Liver (tissue), 9 donors: ENCODE measurements around the gene U2AF1L4. TPM values are rescaled to one million over a fixed set of nuclear protein-coding genes. Genes with fewer than 3 reads are reported as not detected.
"Not testable (repeated sequence)": the region's sequence is repeated elsewhere in the genome, so short reads cannot be mapped to it uniquely, and the experiment has no call there.

Experiments used
- DNase-seq: peaks from one replicate; pipeline ENCODE4 v3.0.0-alpha.2; 2017; ENCODE audit warnings: low spot score
- H3K27ac ChIP-seq, 2 donors: one replicate each; pipeline ENCODE4 v1.7.0; 2013; ENCODE audit warnings: inconsistent platforms in 2 of 2, low read length in 2 of 2, control low read depth in 1 of 2, low read depth in 1 of 2, mild to moderate bottlenecking in 1 of 2
- H3K27me3 ChIP-seq, 4 donors: one replicate each; pipeline versions ENCODE4 v1.6.1 to v1.7.0; 2013; ENCODE audit warnings: low read length in 3 of 4, inconsistent platforms in 1 of 4, mild to moderate bottlenecking in 1 of 4, moderate library complexity in 1 of 4; ENCODE audit not compliant: control insufficient read depth in 4 of 4, insufficient read depth in 4 of 4
- H3K36me3 ChIP-seq, 4 donors: one replicate each; pipeline versions ENCODE4 v1.6.1 to v1.7.0; 2013; ENCODE audit warnings: low read length in 3 of 4, mild to moderate bottlenecking in 3 of 4, low read depth in 1 of 4, moderate library complexity in 1 of 4; ENCODE audit not compliant: control insufficient read depth in 4 of 4, insufficient read depth in 3 of 4
- H3K4me1 ChIP-seq, 4 donors: one replicate each; pipeline versions ENCODE4 v1.6.1 to v1.7.0; 2013; ENCODE audit warnings: low read length in 3 of 4, mild to moderate bottlenecking in 3 of 4, moderate library complexity in 1 of 4; ENCODE audit not compliant: control insufficient read depth in 4 of 4, insufficient read depth in 4 of 4
- H3K4me3 ChIP-seq, 3 donors: one replicate each; pipeline versions ENCODE4 v1.6.1 to v1.7.0; 2013; ENCODE audit warnings: low read length in 3 of 3, control low read depth in 1 of 3, low read depth in 1 of 3, mild to moderate bottlenecking in 1 of 3
- H3K9ac ChIP-seq, 2 donors: one replicate each; pipeline ENCODE4 v1.7.0; 2013; ENCODE audit warnings: low read length in 2 of 2, mild to moderate bottlenecking in 2 of 2, moderate library complexity in 2 of 2, control low read depth in 1 of 2, low read depth in 1 of 2
- H3K9me3 ChIP-seq, 4 donors: one replicate each; pipeline versions ENCODE4 v1.6.1 to v1.7.0; 2013; ENCODE audit warnings: low read length in 3 of 4; ENCODE audit not compliant: control insufficient read depth in 4 of 4
- CTCF ChIP-seq: fragments of 150-350 bp; IDR thresholded peaks from 2 replicates; pipeline ENCODE4 v1.5.1; 2017; ENCODE audit warnings: improper control_type of control experiment, low read depth, low read length; ENCODE audit not compliant: missing input control
- EGR1 ChIP-seq, 2 donors: IDR thresholded peaks; 2 replicates each; pipeline ENCODE4 v1.6.1; 2016 to 2018; ENCODE audit warnings: antibody characterized with exemption in 2 of 2, low read depth in 2 of 2
- FOXA1 ChIP-seq: IDR thresholded peaks from 2 replicates; pipeline ENCODE4 v1.6.1; 2016; ENCODE audit warnings: antibody characterized with exemption
- GABPA ChIP-seq, 2 donors: IDR thresholded peaks in 1 of 2; conservative IDR thresholded peaks in 1 of 2; 2 replicates each; pipeline ENCODE4 v1.6.1; 2016; ENCODE audit warnings: antibody characterized with exemption in 2 of 2, mild to moderate bottlenecking in 1 of 2, moderate library complexity in 1 of 2
- HNF4A ChIP-seq, 2 donors: conservative IDR thresholded peaks; 2 replicates each; pipeline ENCODE4 v1.6.1; 2016; ENCODE audit warnings: antibody characterized with exemption in 2 of 2, mild to moderate bottlenecking in 2 of 2
- HNF4G ChIP-seq: IDR thresholded peaks from 2 replicates; pipeline ENCODE4 v1.6.1; 2016; ENCODE audit warnings: antibody characterized with exemption
- JUND ChIP-seq, 2 donors: IDR thresholded peaks; 2 replicates each; pipeline ENCODE4 v1.6.1; 2016; ENCODE audit warnings: antibody characterized with exemption in 2 of 2
- MAX ChIP-seq: IDR thresholded peaks from 2 replicates; pipeline ENCODE4 v1.6.1; 2016; ENCODE audit warnings: antibody characterized with exemption
- SP1 ChIP-seq: IDR thresholded peaks from 2 replicates; pipeline ENCODE4 v1.6.1; 2018; ENCODE audit warnings: antibody characterized with exemption, mild to moderate bottlenecking
- YY1 ChIP-seq: IDR thresholded peaks from 2 replicates; pipeline ENCODE4 v1.6.1; 2016; ENCODE audit warnings: antibody characterized with exemption, mild to moderate bottlenecking
- ZBTB33 ChIP-seq: IDR thresholded peaks from 2 replicates; pipeline ENCODE4 v1.6.1; 2016; ENCODE audit warnings: antibody characterized with exemption
- WGBS: extraction: QIAGEN DNeasy Blood & Tissue Kit; methylation state at CpG from one replicate; pipeline ENCODE4 v1.1.7; 2013; 5-methylcytosine and 5-hydroxymethylcytosine counted together
- polyA plus RNA-seq, 2 donors: library from polyadenylated mRNA; stranded (reverse) in 1 of 2; unstranded in 1 of 2; fragments of 200-250 nt in 1 of 2; fragments of >200 nt in 1 of 2; fragmentation: Nextera tagmentation in 1 of 2; extraction: Ambion mirVana in 1 of 2; gene quantifications; one replicate each; pipeline versions ENCODE4 v1.2.1 to v1.2.3, GENCODE V29; 2013 to 2015
- total RNA-seq, 2 donors: library from RNA; depleted of rRNA; stranded (reverse); fragments of >200 nt; gene quantifications; one replicate each; pipeline ENCODE4 v1.2.3, GENCODE V29; 2014
- donor health status: healthy.
- donor health status: healthy.
- donor health status: healthy.
- donor health status: healthy.
- donor health status: healthy.

Gene U2AF1L4
- total and polyA plus RNA-seq, 4 donors = 4.5 to 36.5 (median 13.4) TPM

GRCh38 chr19:35773020-35773806 is 28.0 kb upstream of the U2AF1L4 start:
- TF ChIP-seq HNF4A (conservative IDR thresholded peaks at IDR 0.05) = no peak
- no peak for TF ChIP-seq MAX
- TF ChIP-seq SP1 = no peak
- TF ChIP-seq JUND (IDR thresholded peaks at IDR 0.05) = no peak
- TF ChIP-seq YY1 = no peak
- TF ChIP-seq GABPA (IDR thresholded peaks at IDR 0.05 in 1 of 2, conservative IDR thresholded peaks at IDR 0.05 in 1 of 2) = no peak
- TF ChIP-seq EGR1 (IDR thresholded peaks at IDR 0.05; ENCODE audit: low read depth in 2 of 2) = no peak
- TF ChIP-seq HNF4G = no peak
- no peak for TF ChIP-seq CTCF
- H3K36me3 ChIP-seq = no peaks in the 10 kb centered on the region
- no peak for DNase-seq
- H3K27me3 ChIP-seq = no peaks in the 10 kb centered on the region
- no peak overlapping the region for H3K27ac ChIP-seq
- peaks cover 0 to 5% (median 4%) of the 10 kb centered on the region in 4 donors for H3K4me1 ChIP-seq
- no peak overlapping the region for H3K9ac ChIP-seq
- H3K4me3 ChIP-seq = no peak overlapping the region
- 67% methylated on average over 9 of the region's 9 CpGs for WGBS
- H3K9me3 ChIP-seq = no peaks in the 10 kb centered on the region

GRCh38 chr19:35772362-35772761 is 27.1 kb upstream of the U2AF1L4 start:
- not testable (repeated sequence) for DNase-seq, H3K27ac ChIP-seq, H3K9ac ChIP-seq, H3K4me1 ChIP-seq, H3K27me3 ChIP-seq, H3K4me3 ChIP-seq, H3K36me3 ChIP-seq, H3K9me3 ChIP-seq
- WGBS = 95% methylated on average over 5 of the region's 5 CpGs

GRCh38 chr19:35768082-35768421 is 22.8 kb upstream of the U2AF1L4 start:
- WGBS = 89% methylated on average over 15 of the region's 15 CpGs
- H3K27me3 ChIP-seq = no peaks in the 10 kb centered on the region
- no peak overlapping the region for H3K9ac ChIP-seq
- H3K4me3 ChIP-seq = no peak overlapping the region
- peaks cover 3 to 6% (median 5%) of the 10 kb centered on the region in 4 donors for H3K36me3 ChIP-seq
- H3K27ac ChIP-seq = no peak overlapping the region
- TF ChIP-seq GABPA (IDR thresholded peaks at IDR 0.05 in 1 of 2, conservative IDR thresholded peaks at IDR 0.05 in 1 of 2) (no peak), FOXA1 (no peak), HNF4A (conservative IDR thresholded peaks at IDR 0.05) (no peak), ZBTB33 (no peak)
- no peak for DNase-seq
- no peaks in the 10 kb centered on the region for H3K9me3 ChIP-seq
- H3K4me1 ChIP-seq = no peaks in the 10 kb centered on the region
